Measurements from ENCODE around the gene HOPX.

HOPX gene

GRCh38 chr4:56689201-56689969 lies 8.3 kb upstream of the HOPX start:
- no peak for TF ChIP-seq CTCF (IDR thresholded peaks at IDR 0.05; ENCODE audit: insufficient read depth, missing control alignments)
- FAIRE-seq = no peak
- no peak for DNase-seq (ENCODE audit: insufficient read length, low spot score)

DNA sequence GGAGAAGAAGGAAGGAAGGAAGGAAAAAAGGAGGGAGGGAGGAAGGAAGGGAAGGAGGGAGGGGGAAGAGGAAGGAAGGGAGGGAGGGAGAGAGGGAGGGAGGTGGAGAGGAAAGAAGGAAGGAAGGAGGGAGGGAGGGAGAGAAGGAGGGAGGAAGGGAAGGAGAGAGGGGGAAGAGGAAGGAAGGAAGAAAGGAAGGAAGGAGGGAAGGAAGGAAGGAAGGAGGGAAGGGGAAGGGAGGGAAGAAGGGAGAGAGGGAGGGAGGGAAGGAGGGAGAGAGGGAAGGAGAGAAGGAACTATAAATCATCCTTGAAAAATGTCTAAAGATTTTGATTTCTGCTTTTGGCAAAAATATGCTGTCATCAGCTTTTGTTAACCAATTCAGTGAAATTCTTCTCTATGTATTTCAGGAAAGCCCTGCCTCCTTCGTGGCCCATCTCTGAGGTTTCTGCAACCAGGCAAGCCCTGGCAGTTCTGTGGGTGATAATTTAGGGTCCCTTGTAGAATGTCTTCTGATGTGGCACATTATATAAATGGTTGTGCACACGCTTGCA lies 7.1 kb upstream of the HOPX start:
- no peak for FAIRE-seq
- DNase-seq (ENCODE audit: insufficient read length, low spot score) = no peak
- TF ChIP-seq CTCF (IDR thresholded peaks at IDR 0.05; ENCODE audit: insufficient read depth, missing control alignments) = no peak

DNA sequence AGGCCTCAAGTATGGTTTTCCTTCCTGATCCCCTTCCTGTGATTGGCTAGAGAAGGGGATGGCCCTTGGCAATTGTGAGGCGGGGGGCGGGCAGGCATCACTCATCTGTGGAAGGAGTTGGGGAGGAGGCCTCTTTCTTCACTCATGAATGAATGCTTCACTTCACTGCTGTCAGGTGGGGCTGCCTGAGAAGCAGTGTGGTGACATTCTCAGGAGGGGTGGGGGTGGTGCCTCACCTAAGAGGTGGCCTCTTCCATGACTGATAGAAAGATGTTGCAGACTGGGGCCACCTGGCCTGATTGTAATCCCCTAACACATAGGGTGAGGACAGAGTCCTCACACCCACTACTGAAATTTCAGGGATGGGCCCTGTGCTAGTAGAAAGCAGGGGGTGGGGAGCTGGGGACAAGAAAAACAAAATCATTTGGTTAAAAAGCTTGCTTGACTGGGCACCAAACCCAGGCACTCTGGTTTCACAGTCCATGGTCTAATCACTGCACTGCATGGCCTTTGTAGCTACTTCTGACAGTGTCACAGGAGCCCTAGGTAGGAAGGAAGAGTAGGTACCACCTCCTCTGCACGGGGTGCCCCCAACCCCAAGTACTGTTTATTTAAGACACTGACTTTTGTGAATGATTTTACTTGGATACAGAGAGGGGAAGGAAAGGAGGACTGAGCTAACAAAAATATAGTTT lies 5.6 kb upstream of the HOPX start:
- TF ChIP-seq CTCF (IDR thresholded peaks at IDR 0.05; ENCODE audit: insufficient read depth, missing control alignments) = no peak
- FAIRE-seq (no peak), DNase-seq (ENCODE audit: insufficient read length, low spot score) (no peak)

- DNase-seq (ENCODE audit: insufficient read length, low spot score) (no peak), FAIRE-seq (no peak)
- TF ChIP-seq CTCF (IDR thresholded peaks at IDR 0.05; ENCODE audit: insufficient read depth, missing control alignments) = no peak
These were observed 3.4 kb upstream of the HOPX start for GRCh38 chr4:56684320-56685050.

DNA sequence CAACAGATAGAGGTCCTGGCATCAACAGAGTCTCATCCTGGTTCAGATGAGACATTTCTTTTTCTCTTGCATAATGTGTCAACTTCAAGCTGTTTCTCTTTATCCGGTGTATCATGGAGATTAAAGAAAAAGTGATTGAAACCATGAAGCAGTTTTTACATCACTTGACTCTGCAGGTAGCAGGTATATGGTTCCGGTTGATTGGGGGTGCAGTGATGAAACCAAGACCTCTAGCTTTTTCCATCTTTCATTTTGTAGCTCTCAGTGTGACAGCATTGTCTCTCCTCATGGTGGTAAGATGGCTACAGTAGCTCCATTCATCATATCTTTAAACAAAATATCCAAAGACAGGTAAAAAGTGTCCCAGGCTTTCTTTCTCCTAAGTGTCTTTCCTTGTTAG lies 2.4 kb upstream of the HOPX start:
- no peak for DNase-seq (ENCODE audit: insufficient read length, low spot score)
- FAIRE-seq = no peak
- TF ChIP-seq CTCF (IDR thresholded peaks at IDR 0.05; ENCODE audit: insufficient read depth, missing control alignments) = no peak

- DNase-seq (ENCODE audit: insufficient read length, low spot score) (no peak), FAIRE-seq (no peak)
- no peak for TF ChIP-seq CTCF (IDR thresholded peaks at IDR 0.05; ENCODE audit: insufficient read depth, missing control alignments)
These were observed 893 bp upstream of the HOPX start for GRCh38 chr4:56681853-56682525.

All from D721Med (cell line).